Uterus (tissue), 2 donors: Measurements from ENCODE around the gene KCNQ1OT1.

ENCODE experiments used
- CTCF ChIP-seq, 4 experiments: fragments of 200-600 bp in 2 of 4; fragments of 450-650 bp in 2 of 4; sonication (generic) in 2 of 4; IDR thresholded peaks; one replicate each; pipeline ENCODE4 v1.5.1; 2016 to 2019; ENCODE audit warnings: antibody characterized with exemption in 4 of 4, mild to moderate bottlenecking in 2 of 4, moderate library complexity in 1 of 4
- POLR2A ChIP-seq, 2 donors: fragments of 450-650 bp; IDR thresholded peaks; one replicate each; pipeline ENCODE4 v1.6.1; 2016; ENCODE audit warnings: antibody characterized with exemption in 2 of 2, mild to moderate bottlenecking in 1 of 2, moderate library complexity in 1 of 2

- TF ChIP-seq POLR2A (IDR thresholded peaks at IDR 0.05), result no peak
- TF ChIP-seq CTCF (IDR thresholded peaks at IDR 0.05), result no peak
Observed at GRCh38 chr11:2592559-2593392, 107.0 kb downstream of the KCNQ1OT1 start.
